HEK293T (cell line): ENCODE results near the gene FAU.

Source experiments
- ARNT ChIP-seq: fragments of 450-650 bp; IDR thresholded peaks from 2 replicates; pipeline ENCODE4 v1.6.1; 2017; ENCODE audit warnings: mild to moderate bottlenecking
- BHLHE40 ChIP-seq: fragments of 450-650 bp; IDR thresholded peaks from 2 replicates; pipeline ENCODE4 v1.6.1; 2016; ENCODE audit warnings: mild to moderate bottlenecking, moderate library complexity, borderline replicate concordance
- FOXK2 ChIP-seq: fragments of 450-650 bp; IDR thresholded peaks from 2 replicates; pipeline ENCODE4 v1.6.1; 2016; ENCODE audit warnings: mild to moderate bottlenecking
- NFRKB ChIP-seq: fragments of 450-650 bp; IDR thresholded peaks from 2 replicates; pipeline ENCODE4 v1.6.1; 2016; ENCODE audit warnings: mild to moderate bottlenecking, moderate library complexity
- SP1 ChIP-seq: fragments of 450-650 bp; IDR thresholded peaks from 2 replicates; pipeline ENCODE4 v1.6.1; 2017
- SUZ12 ChIP-seq: fragments of 450-650 bp; IDR thresholded peaks from 2 replicates; pipeline ENCODE4 v1.6.1; 2016; ENCODE audit warnings: mild to moderate bottlenecking
- ZNF384 ChIP-seq: fragments of 450-650 bp; IDR thresholded peaks from 2 replicates; pipeline ENCODE4 v1.6.1; 2016

DNA sequence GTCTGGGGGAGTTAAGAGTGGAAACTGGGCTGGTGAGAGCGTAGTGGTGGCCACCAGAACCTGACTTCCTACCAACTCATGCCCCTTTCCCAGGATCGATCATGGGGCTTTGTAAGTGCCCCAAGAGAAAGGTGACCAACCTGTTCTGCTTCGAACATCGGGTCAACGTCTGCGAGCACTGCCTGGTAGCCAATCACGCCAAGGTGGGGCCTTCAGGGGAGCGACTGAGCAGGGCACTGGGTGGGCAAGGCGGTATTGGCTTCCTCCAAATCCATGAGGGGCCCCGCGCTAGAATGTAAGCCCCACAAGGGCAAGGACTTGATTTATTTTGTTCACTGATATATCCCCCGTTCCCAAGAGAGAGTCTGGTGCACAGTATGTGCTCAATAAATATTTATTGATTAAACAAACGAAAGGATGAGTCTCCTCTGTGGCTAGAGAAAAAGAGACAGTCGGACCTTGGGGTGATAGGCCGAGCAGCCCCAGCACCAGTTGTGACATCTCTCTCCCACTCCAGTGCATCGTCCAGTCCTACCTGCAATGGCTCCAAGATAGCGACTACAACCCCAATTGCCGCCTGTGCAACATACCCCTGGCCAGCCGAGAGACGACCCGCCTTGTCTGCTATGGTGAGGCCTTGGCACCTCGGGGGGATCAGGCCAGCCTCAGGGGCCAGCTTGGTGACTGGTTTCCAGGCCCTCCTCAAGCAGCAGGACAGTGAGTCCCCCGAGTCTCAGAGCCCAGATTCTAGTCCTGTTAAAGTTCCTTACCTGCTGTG, 37.1 kb downstream of the FAU start:
- TF ChIP-seq SP1 (no peak), FOXK2 (no peak), BHLHE40 (no peak), ARNT (no peak), SUZ12 (no peak), ZNF384 (no peak), NFRKB (no peak)
